Endothelial cell of umbilical vein (primary cell): Measurements from ENCODE around the gene ZNF362. TPM values are rescaled to one million over a fixed set of nuclear protein-coding genes. Genes with fewer than 3 reads are reported as not detected.

ENCODE experiments used
- BruUV-seq: library from RNA; stranded (reverse); fragments of 400-500 nt; replicated peaks from 2 replicates; lab custom pipeline; 2021; lab: Mats Ljungman, UMichigan
- CTCF ChIA-PET: fragments of 300-600, 350-600 bp; sonication (Branson Sonifier 250); formaldehyde crosslinking; loops from one replicate; lab custom pipeline; 2021; ENCODE audit warnings: antibody characterized with exemption, inconsistent platforms; lab: Charles Lee
- POLR2A ChIA-PET: fragments of 300-600, 350-600 bp; sonication (Branson Sonifier 250); formaldehyde crosslinking; loops from one replicate; lab custom pipeline; 2021; ENCODE audit warnings: antibody characterized with exemption, inconsistent platforms; lab: Charles Lee
- DNase-seq: peaks from one replicate; pipeline ENCODE4 v3.0.0-alpha.2; 2011; ENCODE audit warnings: low read depth, low spot score
- FAIRE-seq: peaks from 2 replicates; lab custom pipeline; 2011; peaks lifted over from hg19 to GRCh38; lab: Jason Lieb, UNC
- H2AFZ ChIP-seq: 2 replicates; pipeline ENCODE4 v1.6.0; 2012; ENCODE audit warnings: low read depth, low read length, control low read depth, inconsistent platforms
- H3K27ac ChIP-seq: 2 replicates; pipeline ENCODE4 v1.5.1; 2011; ENCODE audit warnings: low read depth, mild to moderate bottlenecking, control low read depth, low read length, moderate library complexity; ENCODE audit not compliant: insufficient read depth
- H3K27me3 ChIP-seq, 2 experiments: 2 replicates each; pipeline versions ENCODE4 v1.6.0 to v1.6.1; 2011; ENCODE audit warnings: low read length in 2 of 2, mixed read lengths in 1 of 2; ENCODE audit not compliant: control insufficient read depth in 2 of 2, insufficient read depth in 2 of 2
- H3K36me3 ChIP-seq, 2 experiments: 2 replicates in 1 of 2; 3 replicates in 1 of 2; pipeline ENCODE4 v1.5.1; 2011; ENCODE audit warnings: low read length in 2 of 2, mild to moderate bottlenecking in 1 of 2, moderate library complexity in 1 of 2; ENCODE audit not compliant: control insufficient read depth in 2 of 2, insufficient read depth in 2 of 2; ENCODE audit errors: extremely low read depth in 1 of 2
- H3K4me1 ChIP-seq: 3 replicates; pipeline ENCODE4 v1.5.1; 2011; ENCODE audit warnings: mild to moderate bottlenecking, low read length; ENCODE audit not compliant: control insufficient read depth, insufficient read depth; ENCODE audit errors: extremely low read depth
- H3K4me2 ChIP-seq: 2 replicates; pipeline ENCODE4 v1.6.1; 2011; ENCODE audit warnings: low read length, control low read depth, mixed read lengths; ENCODE audit not compliant: insufficient read depth
- H3K4me3 ChIP-seq, 3 experiments: fragments of 200-600 bp in 1 of 3; sonication (generic), shearing (Covaris generic) in 1 of 3; replicated peaks in 1 of 3; 2 replicates each; pipeline ENCODE4 v1.5.1; 2011 to 2016; ENCODE audit warnings: control low read depth in 3 of 3, low read length in 3 of 3, mild to moderate bottlenecking in 2 of 3, inconsistent platforms in 1 of 3, low read depth in 1 of 3, moderate library complexity in 1 of 3; ENCODE audit not compliant: insufficient read depth in 1 of 3
- H3K79me2 ChIP-seq: 2 replicates; pipeline ENCODE4 v1.6.0; 2012; ENCODE audit warnings: low read length, inconsistent platforms; ENCODE audit not compliant: control insufficient read depth, insufficient read depth
- H3K9ac ChIP-seq: replicated peaks from 2 replicates; pipeline ENCODE3; 2011; ENCODE audit warnings: low read length, control low read depth; ENCODE audit not compliant: insufficient read depth; ENCODE audit errors: extremely low read depth
- H3K9me1 ChIP-seq: replicated peaks from 3 replicates; pipeline ENCODE4 v1.6.0; 2011; ENCODE audit warnings: mild to moderate bottlenecking, low read length; ENCODE audit not compliant: control insufficient read depth, insufficient read depth; ENCODE audit errors: extremely low read depth
- H3K9me3 ChIP-seq: replicated peaks from 2 replicates; pipeline ENCODE4 v1.5.1; 2012; ENCODE audit warnings: low read length, inconsistent platforms; ENCODE audit not compliant: control insufficient read depth, insufficient read depth
- H4K20me1 ChIP-seq: replicated peaks from 2 replicates; pipeline ENCODE3; 2011; ENCODE audit warnings: mild to moderate bottlenecking, low read length; ENCODE audit not compliant: control insufficient read depth, insufficient read depth; ENCODE audit errors: extremely low read depth
- CTCF ChIP-seq, 2 donors: IDR thresholded peaks; 1 replicate in 1 of 2; 2 replicates in 1 of 2; pipeline ENCODE4 v1.5.1; 2011; ENCODE audit warnings: low read length in 2 of 2, mild to moderate bottlenecking in 2 of 2, moderate library complexity in 2 of 2, control low read depth in 1 of 2, inconsistent platforms in 1 of 2, low read depth in 1 of 2; ENCODE audit not compliant: insufficient read depth in 1 of 2; ENCODE audit errors: extremely low read depth in 1 of 2
- EZH2 ChIP-seq: IDR thresholded peaks from 2 replicates; pipeline ENCODE4 v1.6.1; 2012; ENCODE audit warnings: borderline replicate concordance, low read depth, mild to moderate bottlenecking, moderate library complexity, low read length, inconsistent platforms; ENCODE audit not compliant: severe bottlenecking
- FOS ChIP-seq: IDR thresholded peaks from 2 replicates; pipeline ENCODE4 v1.6.1; 2011; ENCODE audit warnings: mild to moderate bottlenecking, low read length, moderate library complexity, borderline replicate concordance; ENCODE audit not compliant: insufficient read depth
- GATA2 ChIP-seq: IDR thresholded peaks from 2 replicates; pipeline ENCODE4 v1.7.0; 2011; ENCODE audit warnings: low read depth, mild to moderate bottlenecking, moderate library complexity, mixed read lengths, low read length; ENCODE audit not compliant: insufficient read length, insufficient read depth
- JUN ChIP-seq: IDR thresholded peaks from 2 replicates; pipeline ENCODE4 v1.6.1; 2011; ENCODE audit warnings: borderline replicate concordance, low read depth; ENCODE audit not compliant: insufficient read length, insufficient read depth
- MAX ChIP-seq: IDR thresholded peaks from 2 replicates; pipeline ENCODE4 v1.6.1; 2011; ENCODE audit not compliant: insufficient read depth, insufficient read length
- MYC ChIP-seq: IDR thresholded peaks from one replicate; pipeline ENCODE4 v1.6.1; 2011; ENCODE audit warnings: mild to moderate bottlenecking, low read depth, low read length
- POLR2A ChIP-seq: IDR thresholded peaks from 2 replicates; pipeline ENCODE4 v1.6.1; 2012; ENCODE audit warnings: low read depth, mild to moderate bottlenecking, control low read depth, low read length
- POLR2AphosphoS5 ChIP-seq: IDR thresholded peaks from 2 replicates; pipeline ENCODE4 v1.6.1; 2012; ENCODE audit warnings: low read depth, mild to moderate bottlenecking, control low read depth, low read length, moderate library complexity; ENCODE audit not compliant: insufficient read depth
- dilution Hi-C: fragments of 300-500 bp; cut with MboI; formaldehyde crosslinking; loops from one replicate; pipeline ENCODE4 v1.15.0; 2019; ENCODE audit warnings: low sequenced_read_pairs; ENCODE audit not compliant: extremely low pct_ligation_motif_present
- intact Hi-C: fragments of 100-400 bp; cut with micrococcal nuclease; formaldehyde crosslinking; loops from one replicate; pipeline ENCODE4 v1.10.0; 2022
- polyA plus RNA-seq, 4 experiments: library from polyadenylated mRNA; depleted of rRNA in 3 of 4; stranded (reverse) in 3 of 4; unstranded in 1 of 4; fragments of >200 nt; gene quantifications; 2 replicates each; pipeline versions ENCODE4 v1.2.1 to v1.2.3, GENCODE V29; 2011 to 2012; ENCODE audit warnings: missing spikeins in 1 of 4
- total RNA-seq: library from RNA; stranded (reverse); gene quantifications from 2 replicates; pipeline ENCODE4 v1.2.3, GENCODE V29; 2021

The ZNF362 gene
- total and polyA plus RNA-seq, 2 donors (not counting 3 experiments of a cell fraction or from before 2014, with no cell fraction given): 28.4 to 35.3 TPM

GRCh38 chr1:33284049-33284448 lies 27.8 kb downstream of the ZNF362 start:
- intact Hi-C loops: no loop called here
- Histone ChIP-seq H2AFZ (no peak overlapping the region), H3K9me1 (no peaks in the 10 kb centered on the region), H3K79me2 (no peaks in the 10 kb centered on the region), H3K9ac (no peak overlapping the region), H3K36me3 (peaks cover 7 to 16% of the 10 kb centered on the region in 2 experiments), H3K9me3 (no peaks in the 10 kb centered on the region), H3K4me2 (no peak overlapping the region), H3K27me3 (no peaks in the 10 kb centered on the region), H3K4me1 (peaks cover 4% of the 10 kb centered on the region), H3K4me3 (no peak overlapping the region), H3K27ac (no peak overlapping the region), H4K20me1 (no peaks in the 10 kb centered on the region)
- BruUV-seq: no TSS peak
- CTCF ChIA-PET: interaction anchor here (1.3 kb wide), 1 partner anchor 12 kb away, joined by 5 read pairs; no protein-coding TSS in a partner anchor
- FAIRE-seq (no peak), DNase-seq (no peak)
- POLR2A ChIA-PET: no interaction called here
- no peak for TF ChIP-seq GATA2
- dilution Hi-C loops: no loop called here

- no peaks in the 10 kb centered on the region for H4K20me1 ChIP-seq
- H3K36me3 ChIP-seq: peaks cover 7% of the 10 kb centered on the region in 2 experiments
- H3K79me2 ChIP-seq: no peaks in the 10 kb centered on the region
- POLR2A ChIA-PET: no interaction called here
- H3K4me1 ChIP-seq: peaks cover 4% of the 10 kb centered on the region
- H3K27me3 ChIP-seq: no peaks in the 10 kb centered on the region
- no peak overlapping the region for H3K4me2 ChIP-seq
- DNase-seq (no peak), FAIRE-seq (no peak)
- H2AFZ ChIP-seq: no peak overlapping the region
- intact Hi-C loops (no loop called here), dilution Hi-C loops (no loop called here)
- no peaks in the 10 kb centered on the region for H3K9me3 ChIP-seq
- H3K9ac ChIP-seq: no peak overlapping the region
- BruUV-seq: no TSS peak
- H3K27ac ChIP-seq: no peak overlapping the region
- no peaks in the 10 kb centered on the region for H3K9me1 ChIP-seq
- CTCF ChIA-PET: interaction anchor here (1.0 to 1.3 kb wide), 2 partner anchors 9 to 10 kb away, joined by 3 read pairs; no protein-coding TSS in a partner anchor
- TF ChIP-seq POLR2A (no peak), MAX (no peak), FOS (no peak), JUN (no peak), POLR2AphosphoS5 (no peak), CTCF (IDR thresholded peaks at IDR 0.05; ENCODE audit: extremely low read depth in 1 of 2, insufficient read depth in 1 of 2, low read depth in 1 of 2, low read length in 2 of 2) (no peak), GATA2 (no peak), MYC (no peak), EZH2 (no peak)
- no peak overlapping the region for H3K4me3 ChIP-seq
Observed at GRCh38 chr1:33286451-33287185, 30.3 kb downstream of the ZNF362 start.
